Hematopoietic multipotent progenitor cell (in vitro differentiated cells): ENCODE results near the gene GCH1. TPM values are rescaled to one million over a fixed set of nuclear protein-coding genes. Genes with fewer than 3 reads are reported as not detected.
A peak's percentile ranks its signal among the peaks of the same experiment; 100 is the strongest.
"Not testable (repeated sequence)": the region's sequence is repeated elsewhere in the genome, so short reads cannot be mapped to it uniquely, and the experiment has no call there.

Source experiments
- DNase-seq, 3 donors: peaks; one replicate each; pipeline ENCODE4 v3.0.0-alpha.2; 2011 to 2015; ENCODE audit warnings: low read depth in 2 of 3, low spot score in 2 of 3
- total RNA-seq: library from RNA; depleted of rRNA; stranded (reverse); fragments of >200 nt; gene quantifications from one replicate; pipeline ENCODE4 v1.2.3, GENCODE V29; 2012

The GCH1 gene
- total RNA-seq, 1 donor: 15.3 TPM

DNA sequence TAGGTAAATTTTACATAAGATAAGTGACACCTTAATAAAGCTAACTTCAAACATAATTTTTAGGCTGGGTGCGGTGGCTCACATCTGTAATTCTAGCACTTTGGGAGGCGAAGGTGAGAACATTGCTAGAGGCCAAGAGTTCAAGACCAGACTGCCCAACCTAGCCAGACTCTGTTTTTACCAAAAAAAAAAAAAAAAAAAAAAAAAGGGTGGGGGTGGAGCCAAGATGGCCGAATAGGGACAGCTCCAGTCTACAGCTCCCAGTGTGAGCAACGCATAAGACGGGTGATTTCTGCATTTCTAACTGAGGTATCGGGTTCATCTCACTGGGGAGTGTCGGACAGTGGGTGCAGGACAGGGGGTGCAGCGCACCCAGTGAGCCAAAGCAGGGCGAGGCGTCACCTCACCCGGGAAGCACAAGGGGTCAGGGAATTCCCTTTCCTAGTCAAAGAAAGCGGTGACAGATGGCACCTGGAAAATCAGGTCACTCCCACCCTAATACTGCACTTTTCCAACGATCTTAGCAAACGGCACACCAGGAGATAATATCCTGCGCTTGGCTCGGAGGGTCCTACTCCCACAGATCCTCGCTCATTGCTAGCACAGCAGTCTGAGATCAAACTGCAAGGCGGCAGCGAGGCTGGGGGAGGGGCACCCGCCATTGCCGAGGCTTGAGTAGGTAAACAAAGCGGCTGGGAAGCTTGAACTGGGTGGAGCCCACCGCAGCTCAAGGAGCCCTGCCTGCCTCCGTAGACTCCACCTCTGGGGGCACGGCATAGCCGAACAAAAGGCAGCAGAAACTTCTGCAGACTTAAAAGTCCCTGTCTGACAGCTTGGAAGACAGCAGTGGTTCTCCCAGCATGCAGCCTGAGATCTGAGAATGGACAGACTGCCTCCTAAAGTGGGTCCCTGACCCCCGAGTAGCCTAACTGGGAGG lies 32.2 kb downstream of the GCH1 start:
- not testable (repeated sequence) for DNase-seq

DNA sequence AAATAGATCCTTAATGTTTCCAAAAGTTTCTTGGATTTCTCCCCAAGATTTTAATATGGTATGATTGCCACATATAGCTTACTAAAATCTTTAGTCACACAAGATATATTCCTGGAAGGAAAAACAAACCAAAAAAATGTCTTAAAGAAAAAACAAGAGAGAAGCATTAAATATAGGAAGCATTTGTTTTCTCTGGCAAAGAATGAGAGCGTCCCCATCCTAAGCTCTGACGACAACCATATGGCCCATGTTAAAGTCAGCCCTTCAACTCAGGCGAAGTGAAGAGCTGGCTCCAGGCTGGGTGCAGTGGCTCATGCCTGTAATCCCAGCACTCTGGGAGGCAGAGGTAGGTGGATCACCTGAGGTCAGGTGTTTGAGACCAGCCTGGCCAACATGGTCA lies 35.6 kb downstream of the GCH1 start:
- no peak for DNase-seq

GRCh38 chr14:54866588-54866987 lies 36.0 kb downstream of the GCH1 start:
- DNase-seq: no peak

DNA sequence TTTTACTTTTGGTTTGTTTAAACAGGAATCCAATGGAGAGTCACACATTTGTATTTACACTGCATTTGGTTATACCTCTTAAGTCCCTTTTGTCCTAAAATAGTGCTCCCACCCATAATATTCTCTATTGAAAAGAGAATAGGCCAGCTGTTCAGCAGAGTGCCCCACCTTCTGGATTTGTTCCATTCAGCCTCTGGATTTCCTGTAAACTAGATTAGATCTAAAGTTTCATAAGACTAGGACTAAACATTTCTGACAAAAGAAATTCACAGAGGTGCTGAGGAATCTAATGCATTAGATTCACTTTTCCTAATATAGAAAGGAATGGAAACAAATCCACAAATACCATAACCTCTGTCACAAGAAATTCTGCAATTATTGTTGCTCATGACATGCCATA lies 38.1 kb downstream of the GCH1 start:
- no peak for DNase-seq

DNA sequence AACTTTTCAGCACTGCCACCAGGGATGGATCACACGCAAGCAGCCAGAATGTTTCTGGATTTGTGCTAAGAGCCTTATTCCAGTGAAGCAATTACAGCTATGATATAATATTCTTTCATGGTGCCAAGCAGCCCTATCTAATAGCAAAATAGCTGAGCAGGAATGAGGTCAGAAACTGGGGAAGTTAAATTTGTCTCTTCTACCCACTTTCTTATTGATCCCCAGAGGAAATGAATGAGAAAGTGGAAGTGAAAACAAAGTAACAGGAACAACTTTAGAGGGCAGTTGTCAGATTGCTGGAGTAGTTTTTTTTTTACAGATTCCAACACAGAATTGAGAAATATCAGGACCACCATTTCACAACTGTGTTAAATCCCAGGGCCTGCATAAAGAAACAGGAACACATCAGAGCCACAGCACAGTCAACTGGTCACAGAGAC lies 44.8 kb downstream of the GCH1 start:
- DNase-seq: peak in 1 of 3 donors; percentile 33

DNA sequence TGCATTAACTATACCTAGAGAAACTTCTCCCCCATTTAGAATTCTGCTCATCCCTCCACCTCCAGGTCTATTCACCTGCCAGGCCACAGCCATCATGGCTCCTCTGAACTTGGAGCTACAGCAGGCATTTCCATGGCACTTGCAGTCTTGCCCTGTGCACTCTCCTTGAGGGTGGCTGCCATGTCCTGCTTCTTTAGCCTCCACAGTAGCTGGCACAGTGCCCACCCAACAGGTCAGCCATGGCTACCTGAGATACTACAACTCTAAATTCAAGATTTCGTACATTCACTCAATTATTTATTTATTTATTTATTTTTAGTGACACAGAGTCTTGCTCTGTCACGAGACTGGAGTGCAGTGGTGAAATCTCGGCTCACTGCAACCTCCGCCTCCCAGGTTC lies 46.5 kb downstream of the GCH1 start:
- DNase-seq: no peak

- no peak for DNase-seq
Observed at GRCh38 chr14:54854181-54854580, 48.4 kb downstream of the GCH1 start.

DNA sequence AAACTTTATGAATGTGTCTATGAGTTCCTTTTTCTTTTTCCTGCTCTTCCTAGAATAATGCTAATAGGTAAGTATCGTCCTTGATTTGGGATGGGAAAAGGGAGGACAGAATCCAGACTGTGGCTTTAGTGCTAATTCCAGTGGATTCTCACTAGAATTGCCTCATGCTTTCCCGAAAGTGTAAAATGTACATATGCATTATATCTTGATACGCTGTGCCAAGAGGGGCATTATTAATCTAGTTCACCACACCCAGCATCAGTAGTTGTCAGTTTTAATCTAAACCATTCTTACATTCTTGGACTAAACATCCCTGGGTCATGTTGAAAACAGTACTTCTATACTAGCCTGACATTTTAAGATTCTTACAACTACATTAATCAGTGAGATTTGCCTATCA lies 49.3 kb downstream of the GCH1 start:
- DNase-seq: no peak

DNA sequence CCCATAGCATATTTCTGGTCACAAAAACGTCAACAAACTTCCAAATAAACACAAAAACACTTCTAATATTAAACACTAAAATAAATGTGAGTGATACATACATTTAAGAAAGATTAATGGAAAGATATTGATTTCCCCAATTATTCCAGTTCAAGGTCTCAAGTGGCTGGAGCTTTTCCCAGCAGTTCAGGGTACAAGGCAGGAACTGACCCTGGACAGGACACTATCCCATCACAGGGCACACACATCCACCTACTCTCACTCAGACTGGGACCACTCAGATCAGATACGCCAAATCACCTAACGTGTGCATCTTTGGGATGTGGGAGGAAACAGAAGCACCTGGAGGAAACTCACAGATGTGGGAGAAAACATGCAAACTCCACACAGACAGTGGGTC lies 50.4 kb downstream of the GCH1 start:
- no peak for DNase-seq

- DNase-seq: no peak
Observed at GRCh38 chr14:54848910-54849309, 53.7 kb downstream of the GCH1 start.

- DNase-seq: no peak
Observed at GRCh38 chr14:54845641-54846040, 57.0 kb downstream of the GCH1 start.

DNA sequence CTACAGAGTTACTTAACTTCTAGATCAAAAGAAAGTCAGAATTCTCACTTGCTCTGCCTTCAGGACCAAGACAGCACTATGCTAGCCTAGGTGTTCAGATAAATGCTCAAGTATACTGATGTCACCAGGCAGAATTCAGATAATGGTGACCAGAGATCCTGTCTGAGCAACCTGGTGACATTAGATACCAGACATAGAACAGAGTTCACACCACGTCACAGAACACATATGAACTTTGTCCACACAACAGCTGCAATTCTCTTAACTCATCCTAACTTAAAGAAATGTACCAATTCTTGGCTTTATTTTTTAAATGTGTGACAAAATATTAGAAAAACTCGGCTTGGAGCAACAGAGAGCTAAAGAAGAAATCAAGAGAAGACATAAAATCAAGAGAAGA lies 58.1 kb downstream of the GCH1 start:
- DNase-seq: no peak

DNA sequence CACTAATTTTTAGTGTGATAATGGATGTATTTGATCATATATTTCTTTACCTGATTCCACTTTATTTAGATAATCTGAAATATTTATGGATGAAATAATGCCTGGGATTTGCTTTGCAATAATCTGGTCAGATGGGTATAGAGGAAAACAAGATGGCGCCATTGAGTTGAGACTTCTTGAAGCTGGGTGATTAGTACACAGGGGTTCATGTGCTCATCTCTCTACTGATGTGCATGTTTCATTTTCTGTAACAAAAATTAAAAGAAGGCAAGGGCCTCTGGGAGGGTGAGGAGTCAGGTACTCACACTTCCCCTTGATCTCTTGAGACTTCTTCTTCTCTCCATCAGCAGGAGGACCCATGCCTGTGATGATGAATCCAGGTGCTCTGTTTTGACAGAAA lies 61.8 kb downstream of the GCH1 start:
- DNase-seq: no peak

DNA sequence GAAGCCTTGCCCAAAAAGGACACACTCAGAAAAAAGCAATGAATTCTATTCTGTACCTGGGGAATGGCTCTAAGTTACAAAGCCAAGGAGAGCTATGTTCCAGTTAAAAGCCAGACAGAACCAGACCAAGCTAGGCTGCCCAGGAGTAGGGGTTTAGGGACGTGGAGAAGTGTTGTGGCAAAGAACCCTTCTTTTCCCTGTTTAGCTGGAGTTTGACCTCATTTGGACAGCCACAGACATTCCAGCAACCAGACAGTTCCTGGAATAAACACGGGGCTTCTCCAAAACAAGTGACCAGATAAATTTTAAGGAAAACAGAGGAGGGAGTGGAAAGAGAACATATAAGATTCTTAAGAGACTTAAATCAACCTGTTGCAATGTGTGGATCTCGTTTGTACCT lies 62.3 kb downstream of the GCH1 start:
- DNase-seq: no peak

DNA sequence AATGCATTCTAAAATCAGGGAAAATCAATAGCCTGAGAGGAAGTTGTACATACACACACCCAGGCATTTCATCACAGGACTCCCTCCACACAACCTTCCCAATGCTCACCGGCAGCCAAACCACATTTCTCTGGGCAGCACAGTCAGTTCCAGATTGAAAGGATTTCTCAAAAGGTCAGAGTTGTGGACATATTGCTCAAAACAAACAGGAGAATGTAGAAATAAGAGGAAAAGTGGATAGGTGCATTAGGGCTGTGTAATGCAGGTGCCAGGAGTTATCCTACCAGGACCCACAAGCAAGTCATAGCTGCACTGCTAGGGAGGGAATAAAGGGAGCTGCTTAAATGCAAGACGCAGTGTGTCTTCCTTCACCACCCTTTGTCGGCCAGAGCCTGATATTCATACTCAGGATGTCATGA lies 62.9 kb downstream of the GCH1 start:
- DNase-seq: no peak

GRCh38 chr14:54838931-54839512 lies 63.6 kb downstream of the GCH1 start:
- no peak for DNase-seq

DNA sequence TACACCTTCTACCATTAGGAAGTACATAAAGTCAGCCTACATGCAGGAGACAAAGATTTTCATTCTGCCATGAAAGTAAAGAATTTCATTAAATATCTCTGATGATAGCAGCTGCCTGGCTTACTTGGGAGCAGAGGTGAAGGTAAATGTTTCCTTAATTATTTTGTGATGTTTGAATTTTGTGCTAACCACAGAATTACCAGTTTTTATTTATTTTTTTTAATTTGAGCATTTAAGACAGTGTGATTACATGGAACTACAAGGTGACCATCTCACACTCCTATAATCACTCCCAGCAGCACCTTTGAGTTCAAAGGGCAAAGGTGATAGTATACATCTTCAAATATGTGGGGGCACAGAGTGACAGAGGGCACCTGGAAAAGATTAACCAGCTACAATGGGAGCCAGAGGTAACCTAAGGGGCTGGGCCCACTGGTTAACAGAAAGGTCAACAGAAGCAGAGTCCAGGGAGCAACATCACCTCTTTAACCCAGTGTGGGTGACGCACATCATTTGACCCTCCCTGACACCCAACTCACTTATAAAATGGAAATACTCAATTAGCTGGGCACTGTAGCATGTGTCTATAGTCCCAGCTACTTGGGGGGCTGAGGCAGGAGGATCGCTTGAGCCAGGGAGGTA lies 65.0 kb downstream of the GCH1 start:
- DNase-seq: no peak

DNA sequence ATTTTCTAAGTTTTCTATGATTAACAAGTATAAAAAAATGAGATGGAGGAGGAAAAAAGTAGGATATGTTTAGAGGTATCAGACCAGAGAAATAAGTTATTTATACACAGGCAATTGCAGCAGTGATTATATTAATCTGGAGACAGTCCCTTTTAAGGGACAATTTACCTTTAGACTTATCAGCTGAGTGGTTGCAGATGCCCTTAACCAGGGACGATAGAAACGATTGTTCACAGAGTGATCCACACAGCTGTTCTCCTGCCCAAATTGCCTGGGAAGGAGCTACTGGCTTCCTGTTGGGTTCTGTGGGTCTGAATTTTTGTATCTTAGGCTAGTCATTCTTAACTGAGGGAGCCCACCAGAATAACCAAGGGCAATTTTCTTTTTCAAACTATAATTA lies 66.4 kb downstream of the GCH1 start:
- no peak for DNase-seq

DNA sequence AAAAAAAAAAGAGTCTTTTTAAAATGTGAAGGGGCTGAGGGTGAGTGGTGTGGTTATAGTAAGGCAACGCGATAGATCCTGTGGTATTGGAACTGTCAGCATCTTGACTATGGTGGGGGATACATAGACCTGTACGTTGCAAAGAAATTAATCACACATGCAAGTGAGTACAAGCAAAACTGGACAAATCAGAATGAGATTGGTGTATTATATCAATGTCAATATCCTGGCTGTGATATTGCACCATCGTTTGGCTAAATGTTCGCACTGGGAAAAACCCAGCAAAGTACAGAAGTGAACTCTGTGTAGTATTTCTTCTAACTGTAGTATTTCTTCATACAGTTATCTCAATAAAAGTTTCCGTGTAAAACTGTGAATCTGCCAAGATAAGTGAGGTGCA lies 67.9 kb downstream of the GCH1 start:
- DNase-seq: no peak

DNA sequence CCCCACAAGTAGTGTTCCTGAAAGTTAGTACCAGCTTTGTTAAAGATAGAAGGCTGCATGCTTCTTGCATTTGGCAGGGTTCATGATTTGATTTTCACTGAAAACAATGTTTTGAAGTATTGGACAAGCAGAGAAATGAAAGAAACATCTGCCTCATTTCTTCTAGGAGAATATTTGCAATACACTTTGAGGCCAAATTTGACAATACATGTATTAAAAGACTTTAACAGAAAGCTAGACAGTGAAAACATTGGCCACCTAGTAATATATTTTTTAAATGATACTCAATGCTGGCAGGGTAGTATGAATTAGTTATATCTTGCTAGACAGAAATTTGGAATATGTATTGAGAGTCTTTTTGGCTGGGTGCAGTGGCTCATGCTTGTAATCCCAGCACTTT lies 68.5 kb downstream of the GCH1 start:
- no peak for DNase-seq

GRCh38 chr14:54830650-54831049 lies 72.0 kb downstream of the GCH1 start:
- no peak for DNase-seq
